Liver (tissue), 9 donors: ENCODE measurements around the gene CCDC192. TPM values are rescaled to one million over a fixed set of nuclear protein-coding genes. Genes with fewer than 3 reads are reported as not detected.

ENCODE experiments used
- DNase-seq: peaks from one replicate; pipeline ENCODE4 v3.0.0-alpha.2; 2017; ENCODE audit warnings: low spot score
- H3K27ac ChIP-seq, 2 donors: one replicate each; pipeline ENCODE4 v1.7.0; 2013; ENCODE audit warnings: inconsistent platforms in 2 of 2, low read length in 2 of 2, control low read depth in 1 of 2, low read depth in 1 of 2, mild to moderate bottlenecking in 1 of 2
- H3K27me3 ChIP-seq, 4 donors: one replicate each; pipeline versions ENCODE4 v1.6.1 to v1.7.0; 2013; ENCODE audit warnings: low read length in 3 of 4, inconsistent platforms in 1 of 4, mild to moderate bottlenecking in 1 of 4, moderate library complexity in 1 of 4; ENCODE audit not compliant: control insufficient read depth in 4 of 4, insufficient read depth in 4 of 4
- H3K36me3 ChIP-seq, 4 donors: one replicate each; pipeline versions ENCODE4 v1.6.1 to v1.7.0; 2013; ENCODE audit warnings: low read length in 3 of 4, mild to moderate bottlenecking in 3 of 4, low read depth in 1 of 4, moderate library complexity in 1 of 4; ENCODE audit not compliant: control insufficient read depth in 4 of 4, insufficient read depth in 3 of 4
- H3K4me1 ChIP-seq, 4 donors: one replicate each; pipeline versions ENCODE4 v1.6.1 to v1.7.0; 2013; ENCODE audit warnings: low read length in 3 of 4, mild to moderate bottlenecking in 3 of 4, moderate library complexity in 1 of 4; ENCODE audit not compliant: control insufficient read depth in 4 of 4, insufficient read depth in 4 of 4
- H3K4me3 ChIP-seq, 3 donors: one replicate each; pipeline versions ENCODE4 v1.6.1 to v1.7.0; 2013; ENCODE audit warnings: low read length in 3 of 3, control low read depth in 1 of 3, low read depth in 1 of 3, mild to moderate bottlenecking in 1 of 3
- H3K9ac ChIP-seq, 2 donors: one replicate each; pipeline ENCODE4 v1.7.0; 2013; ENCODE audit warnings: low read length in 2 of 2, mild to moderate bottlenecking in 2 of 2, moderate library complexity in 2 of 2, control low read depth in 1 of 2, low read depth in 1 of 2
- H3K9me3 ChIP-seq, 4 donors: one replicate each; pipeline versions ENCODE4 v1.6.1 to v1.7.0; 2013; ENCODE audit warnings: low read length in 3 of 4; ENCODE audit not compliant: control insufficient read depth in 4 of 4
- ATF3 ChIP-seq: IDR thresholded peaks from 2 replicates; pipeline ENCODE4 v1.6.1; 2016; ENCODE audit warnings: antibody characterized with exemption
- CTCF ChIP-seq: fragments of 150-350 bp; IDR thresholded peaks from 2 replicates; pipeline ENCODE4 v1.5.1; 2017; ENCODE audit warnings: improper control_type of control experiment, low read depth, low read length; ENCODE audit not compliant: missing input control
- EGR1 ChIP-seq, 2 donors: IDR thresholded peaks; 2 replicates each; pipeline ENCODE4 v1.6.1; 2016 to 2018; ENCODE audit warnings: antibody characterized with exemption in 2 of 2, low read depth in 2 of 2
- FOXA1 ChIP-seq: IDR thresholded peaks from 2 replicates; pipeline ENCODE4 v1.6.1; 2016; ENCODE audit warnings: antibody characterized with exemption
- FOXA2 ChIP-seq: IDR thresholded peaks from 2 replicates; pipeline ENCODE4 v1.6.1; 2016; ENCODE audit warnings: antibody characterized with exemption
- GABPA ChIP-seq, 2 donors: IDR thresholded peaks in 1 of 2; conservative IDR thresholded peaks in 1 of 2; 2 replicates each; pipeline ENCODE4 v1.6.1; 2016; ENCODE audit warnings: antibody characterized with exemption in 2 of 2, mild to moderate bottlenecking in 1 of 2, moderate library complexity in 1 of 2
- HNF4A ChIP-seq, 2 donors: conservative IDR thresholded peaks; 2 replicates each; pipeline ENCODE4 v1.6.1; 2016; ENCODE audit warnings: antibody characterized with exemption in 2 of 2, mild to moderate bottlenecking in 2 of 2
- HNF4G ChIP-seq: IDR thresholded peaks from 2 replicates; pipeline ENCODE4 v1.6.1; 2016; ENCODE audit warnings: antibody characterized with exemption
- JUND ChIP-seq, 2 donors: IDR thresholded peaks; 2 replicates each; pipeline ENCODE4 v1.6.1; 2016; ENCODE audit warnings: antibody characterized with exemption in 2 of 2
- MAX ChIP-seq: IDR thresholded peaks from 2 replicates; pipeline ENCODE4 v1.6.1; 2016; ENCODE audit warnings: antibody characterized with exemption
- NR2F2 ChIP-seq: IDR thresholded peaks from 2 replicates; pipeline ENCODE4 v1.6.1; 2016; ENCODE audit warnings: antibody characterized with exemption
- RAD21 ChIP-seq, 2 donors: IDR thresholded peaks; 2 replicates each; pipeline ENCODE4 v1.6.1; 2016; ENCODE audit warnings: antibody characterized with exemption in 2 of 2, mild to moderate bottlenecking in 2 of 2
- REST ChIP-seq: IDR thresholded peaks from 2 replicates; pipeline ENCODE4 v1.6.1; 2016; ENCODE audit warnings: antibody characterized with exemption, mild to moderate bottlenecking
- RXRA ChIP-seq, 2 donors: IDR thresholded peaks; 2 replicates each; pipeline ENCODE4 v1.6.1; 2017 to 2018; ENCODE audit warnings: antibody characterized with exemption in 2 of 2, mild to moderate bottlenecking in 1 of 2
- SP1 ChIP-seq: IDR thresholded peaks from 2 replicates; pipeline ENCODE4 v1.6.1; 2018; ENCODE audit warnings: antibody characterized with exemption, mild to moderate bottlenecking
- TAF1 ChIP-seq: conservative IDR thresholded peaks from 2 replicates; pipeline ENCODE4 v1.6.1; 2016; ENCODE audit warnings: antibody characterized with exemption, mild to moderate bottlenecking
- YY1 ChIP-seq: IDR thresholded peaks from 2 replicates; pipeline ENCODE4 v1.6.1; 2016; ENCODE audit warnings: antibody characterized with exemption, mild to moderate bottlenecking
- ZBTB33 ChIP-seq: IDR thresholded peaks from 2 replicates; pipeline ENCODE4 v1.6.1; 2016; ENCODE audit warnings: antibody characterized with exemption
- WGBS: extraction: QIAGEN DNeasy Blood & Tissue Kit; methylation state at CpG from one replicate; pipeline ENCODE4 v1.1.7; 2013; 5-methylcytosine and 5-hydroxymethylcytosine counted together
- polyA plus RNA-seq, 2 donors: library from polyadenylated mRNA; stranded (reverse) in 1 of 2; unstranded in 1 of 2; fragments of 200-250 nt in 1 of 2; fragments of >200 nt in 1 of 2; fragmentation: Nextera tagmentation in 1 of 2; extraction: Ambion mirVana in 1 of 2; gene quantifications; one replicate each; pipeline versions ENCODE4 v1.2.1 to v1.2.3, GENCODE V29; 2013 to 2015
- total RNA-seq, 2 donors: library from RNA; depleted of rRNA; stranded (reverse); fragments of >200 nt; gene quantifications; one replicate each; pipeline ENCODE4 v1.2.3, GENCODE V29; 2014
- donor health status: healthy.
- donor health status: healthy.
- donor health status: healthy.
- donor health status: healthy.
- donor health status: healthy.

CCDC192 gene
- total and polyA plus RNA-seq, 4 donors: not detected

- peaks cover 0 to 2% (median 0%) of the 10 kb centered on the region in 4 donors for H3K4me1 ChIP-seq
- no peak overlapping the region for H3K27ac ChIP-seq
- no peaks in the 10 kb centered on the region for H3K9me3 ChIP-seq
- 82% methylated on average over 6 of the region's 6 CpGs for WGBS
- H3K36me3 ChIP-seq: no peaks in the 10 kb centered on the region
- no peak for DNase-seq
- no peaks in the 10 kb centered on the region for H3K27me3 ChIP-seq
- no peak overlapping the region for H3K9ac ChIP-seq
- H3K4me3 ChIP-seq: no peak overlapping the region
- TF ChIP-seq FOXA2 (no peak), SP1 (no peak), FOXA1 (no peak), RAD21 (IDR thresholded peaks at IDR 0.05) (no peak), HNF4G (no peak), MAX (no peak), ZBTB33 (no peak), RXRA (IDR thresholded peaks at IDR 0.05) (no peak), TAF1 (no peak), NR2F2 (no peak), CTCF (no peak), GABPA (IDR thresholded peaks at IDR 0.05 in 1 of 2, conservative IDR thresholded peaks at IDR 0.05 in 1 of 2) (no peak), REST (no peak), ATF3 (no peak), HNF4A (conservative IDR thresholded peaks at IDR 0.05) (no peak), EGR1 (IDR thresholded peaks at IDR 0.05; ENCODE audit: low read depth in 2 of 2) (no peak), YY1 (no peak), JUND (IDR thresholded peaks at IDR 0.05) (no peak)
Observed at GRCh38 chr5:127936439-127936972, 233.3 kb downstream of the CCDC192 start.
